Measurements from ENCODE around the gene KRT76. TPM values are rescaled to one million over a fixed set of nuclear protein-coding genes. Genes with fewer than 3 reads are reported as not detected.

The KRT76 gene
- total RNA-seq, 4 donors from 2014 or later, result not detected

DNA sequence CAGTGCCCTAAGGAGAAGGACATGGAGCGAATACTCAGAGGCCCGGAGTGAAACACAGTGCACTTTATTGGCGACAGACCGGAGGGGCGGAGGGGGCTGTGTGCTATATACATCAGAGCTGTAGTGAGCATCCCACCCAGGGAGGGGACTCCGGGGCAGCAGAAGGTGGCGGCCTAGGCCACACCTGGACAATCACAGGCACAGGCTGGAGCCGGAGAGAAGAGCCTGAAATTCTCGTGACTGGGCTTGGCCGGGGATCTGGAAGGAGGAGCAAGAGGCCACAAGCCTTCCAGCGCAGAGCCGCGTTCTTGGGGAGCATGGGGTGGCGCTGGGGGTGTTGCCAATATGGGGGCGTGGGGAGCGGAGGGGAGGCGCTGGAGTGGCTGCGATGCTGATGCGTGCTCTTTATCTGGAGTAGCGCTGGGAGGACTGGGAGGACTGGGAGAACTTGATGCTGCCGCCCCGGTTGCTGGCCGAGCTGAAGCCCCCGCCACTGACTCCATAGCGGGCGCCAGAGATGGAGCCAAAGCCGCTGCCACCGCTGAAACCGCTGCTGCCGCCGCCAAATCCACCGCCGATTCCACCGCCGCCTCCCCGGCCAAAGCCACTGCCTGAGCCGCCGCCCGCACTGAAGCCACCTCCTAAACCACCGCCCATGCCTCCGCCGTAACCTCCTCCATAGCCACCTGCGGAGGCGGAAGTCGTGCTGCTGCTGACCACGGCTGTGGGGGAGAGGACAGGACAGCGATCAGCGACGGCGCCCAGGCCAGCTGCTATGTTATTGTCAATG lies 12.7 kb upstream of the KRT76 start:
- TF ChIP-seq, protein P1, sequence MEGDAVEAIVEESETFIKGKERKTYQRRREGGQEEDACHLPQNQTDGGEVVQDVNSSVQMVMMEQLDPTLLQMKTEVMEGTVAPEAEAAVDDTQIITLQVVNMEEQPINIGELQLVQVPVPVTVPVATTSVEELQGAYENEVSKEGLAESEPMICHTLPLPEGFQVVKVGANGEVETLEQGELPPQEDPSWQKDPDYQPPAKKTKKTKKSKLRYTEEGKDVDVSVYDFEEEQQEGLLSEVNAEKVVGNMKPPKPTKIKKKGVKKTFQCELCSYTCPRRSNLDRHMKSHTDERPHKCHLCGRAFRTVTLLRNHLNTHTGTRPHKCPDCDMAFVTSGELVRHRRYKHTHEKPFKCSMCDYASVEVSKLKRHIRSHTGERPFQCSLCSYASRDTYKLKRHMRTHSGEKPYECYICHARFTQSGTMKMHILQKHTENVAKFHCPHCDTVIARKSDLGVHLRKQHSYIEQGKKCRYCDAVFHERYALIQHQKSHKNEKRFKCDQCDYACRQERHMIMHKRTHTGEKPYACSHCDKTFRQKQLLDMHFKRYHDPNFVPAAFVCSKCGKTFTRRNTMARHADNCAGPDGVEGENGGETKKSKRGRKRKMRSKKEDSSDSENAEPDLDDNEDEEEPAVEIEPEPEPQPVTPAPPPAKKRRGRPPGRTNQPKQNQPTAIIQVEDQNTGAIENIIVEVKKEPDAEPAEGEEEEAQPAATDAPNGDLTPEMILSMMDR (IDR thresholded peaks at IDR 0.05; ENCODE audit: low read depth), result no peak

DNA sequence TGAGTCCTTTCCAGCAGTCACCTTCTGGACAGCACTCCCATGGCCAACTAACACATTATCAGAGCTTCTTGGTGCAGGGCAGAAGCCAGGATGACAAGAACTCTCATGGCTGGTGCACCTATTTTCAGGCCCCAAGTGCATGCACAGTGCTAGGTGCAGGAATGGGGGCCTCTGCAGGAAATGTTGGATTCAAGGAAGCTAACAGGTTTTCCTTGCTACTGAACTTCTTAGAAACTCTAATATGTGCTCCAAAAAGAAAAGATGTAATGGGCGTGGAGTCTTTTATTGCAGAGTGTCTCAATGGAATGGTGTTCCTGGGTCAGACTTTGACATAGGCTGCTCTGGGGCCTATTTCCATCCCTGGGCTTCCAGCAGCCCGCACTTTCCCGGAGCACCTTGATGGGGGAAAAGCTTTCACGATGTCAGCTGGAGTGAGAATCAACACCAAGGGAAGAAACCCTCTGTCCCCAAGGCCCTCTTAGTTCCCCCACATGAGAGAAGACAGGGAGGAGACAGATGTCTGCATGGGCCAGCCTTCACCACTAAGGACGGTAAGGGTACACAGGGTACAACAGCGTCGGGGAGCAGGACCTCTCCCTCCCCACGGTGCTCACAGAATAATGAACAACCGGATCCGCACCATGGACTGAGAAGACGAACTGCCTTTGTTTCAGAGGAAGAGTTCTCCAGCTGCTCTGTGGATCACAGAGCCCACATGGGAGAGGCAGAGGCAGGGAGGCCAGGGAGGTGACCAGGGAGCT lies 11.9 kb upstream of the KRT76 start:
- TF ChIP-seq, protein P1 (IDR thresholded peaks at IDR 0.05; ENCODE audit: low read depth), result no peak

DNA sequence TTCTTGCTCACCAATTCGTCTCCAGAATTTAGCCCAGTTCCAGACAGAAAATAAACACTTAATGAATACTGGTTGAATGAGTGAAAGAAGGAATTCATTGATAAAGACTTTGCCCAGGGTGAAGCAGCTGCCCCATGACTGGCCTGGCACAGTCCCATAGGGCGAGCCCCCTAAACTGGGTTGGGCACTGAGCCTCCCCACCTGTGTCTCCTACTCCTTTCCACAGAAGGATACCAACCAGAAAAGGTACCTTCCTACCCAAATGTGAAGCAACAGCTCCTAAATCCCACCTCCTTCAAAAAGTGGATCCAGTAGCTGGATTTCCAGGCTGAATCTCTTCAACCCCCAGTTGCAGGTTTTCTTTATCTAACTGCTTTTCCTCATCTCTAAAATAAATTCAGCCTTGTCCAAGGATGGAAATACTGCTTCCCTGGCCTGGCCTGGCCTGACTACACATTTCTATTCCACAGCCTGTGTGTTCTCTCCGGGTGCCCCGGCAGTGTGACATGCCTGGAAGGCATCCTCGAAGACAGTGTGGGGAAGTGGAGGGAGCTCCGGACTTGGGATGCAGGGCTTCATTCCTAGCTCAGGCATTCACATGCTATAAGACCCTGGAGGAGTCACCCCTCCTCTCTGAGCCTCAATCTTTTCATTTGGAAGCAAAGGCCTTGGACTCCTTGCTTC lies 11.2 kb upstream of the KRT76 start:
- TF ChIP-seq, protein P1 (IDR thresholded peaks at IDR 0.05; ENCODE audit: low read depth), result no peak

DNA sequence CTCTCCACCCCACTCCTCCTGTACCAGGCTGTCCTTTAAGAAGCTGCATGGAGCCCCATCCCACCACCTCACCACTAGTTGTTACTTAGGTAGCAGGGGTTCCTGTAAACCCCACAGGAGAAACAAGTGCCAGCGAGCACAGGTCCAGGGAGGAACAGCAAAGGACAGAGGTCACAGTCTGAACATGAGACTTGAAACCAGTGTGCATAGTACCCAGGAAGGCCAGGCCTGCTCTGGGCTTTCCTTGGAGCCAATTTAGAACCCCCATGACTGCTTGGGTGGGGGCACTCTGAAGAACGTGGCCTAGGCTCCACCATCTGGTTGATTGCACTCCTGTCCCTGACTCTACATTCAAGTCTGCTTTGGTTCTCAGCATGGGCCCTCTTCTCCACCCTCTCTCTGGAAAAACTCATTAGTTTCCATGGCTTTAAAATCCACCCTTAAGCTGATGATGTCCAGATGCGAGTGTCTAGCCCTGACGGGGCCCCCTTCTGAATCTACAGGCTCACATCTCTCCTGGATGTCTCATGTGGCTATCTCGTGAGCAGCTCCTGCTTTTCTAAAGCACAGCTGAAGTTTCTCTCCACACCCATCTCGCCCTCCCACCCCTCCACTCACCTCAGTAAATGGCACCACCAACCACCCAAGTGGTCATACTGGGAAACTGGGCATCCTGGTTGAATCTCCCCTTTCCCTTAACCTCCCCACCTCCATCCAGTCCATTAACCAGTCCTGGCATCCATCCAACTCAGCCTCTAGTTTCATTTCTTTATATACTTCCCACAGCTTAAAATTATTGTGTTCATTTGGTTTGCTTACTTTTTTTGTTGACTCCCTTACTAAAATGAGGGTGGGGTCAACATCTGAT lies 10.4 kb upstream of the KRT76 start:
- TF ChIP-seq, protein P1 (IDR thresholded peaks at IDR 0.05; ENCODE audit: low read depth), result no peak

DNA sequence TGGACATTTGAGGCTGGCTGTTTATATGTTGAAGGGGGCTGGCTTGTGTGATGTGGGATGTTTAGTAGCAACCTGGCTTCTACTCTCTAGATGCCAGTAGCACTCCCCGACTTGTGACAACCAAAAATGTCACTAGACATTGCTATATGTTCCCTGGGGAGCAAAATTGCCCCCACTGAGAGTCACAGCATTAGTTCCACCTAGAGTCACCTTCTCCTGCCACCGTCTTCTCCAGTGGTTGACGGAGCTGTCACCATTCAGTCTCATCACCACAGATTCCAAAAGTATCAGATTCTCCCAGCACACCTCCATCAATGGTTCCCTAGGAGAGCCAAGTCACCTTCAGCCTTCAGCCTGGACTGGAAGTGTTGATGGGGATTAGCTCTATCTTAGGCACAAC lies 7.8 kb upstream of the KRT76 start:
- TF ChIP-seq, protein P1 (IDR thresholded peaks at IDR 0.05; ENCODE audit: low read depth), result no peak

DNA sequence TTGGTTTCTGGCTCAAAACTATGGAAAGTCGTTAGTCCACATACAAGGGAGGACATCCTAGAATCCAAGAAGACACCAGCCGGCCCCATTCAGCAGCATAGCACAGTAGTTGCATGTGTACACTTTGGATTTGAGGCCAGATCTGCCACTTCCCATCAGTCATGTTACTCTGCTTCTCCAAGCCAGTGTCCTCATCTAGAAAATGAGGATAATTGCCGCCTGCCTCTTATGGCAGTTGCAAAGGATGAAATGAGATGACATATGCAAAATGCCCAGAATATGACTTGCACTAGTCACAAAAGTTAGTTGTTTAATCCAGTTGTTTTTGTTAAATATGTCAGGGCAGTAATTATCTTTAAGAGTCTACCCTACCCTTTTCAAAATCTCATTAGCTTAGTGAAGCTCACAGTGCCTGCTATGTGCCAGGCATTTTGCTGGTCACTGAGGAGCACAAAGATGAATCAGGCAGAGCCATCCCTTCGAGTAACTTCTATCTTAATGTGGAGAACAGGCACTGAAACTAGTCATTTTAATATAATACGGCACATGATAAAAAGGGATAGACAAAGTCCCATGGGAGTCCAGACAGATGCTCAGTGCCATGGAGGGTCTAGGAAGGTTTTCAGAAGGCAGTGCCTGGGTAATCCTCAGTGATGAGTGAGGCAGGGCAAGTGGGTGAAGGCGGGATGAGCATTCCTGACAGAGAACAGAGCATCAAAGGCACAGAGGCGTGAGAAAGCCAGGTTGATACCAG lies 6.6 kb upstream of the KRT76 start:
- TF ChIP-seq, protein P1 (IDR thresholded peaks at IDR 0.05; ENCODE audit: low read depth), result no peak
